ENCODE data around the gene GABARAP.

GABARAP gene

DNA sequence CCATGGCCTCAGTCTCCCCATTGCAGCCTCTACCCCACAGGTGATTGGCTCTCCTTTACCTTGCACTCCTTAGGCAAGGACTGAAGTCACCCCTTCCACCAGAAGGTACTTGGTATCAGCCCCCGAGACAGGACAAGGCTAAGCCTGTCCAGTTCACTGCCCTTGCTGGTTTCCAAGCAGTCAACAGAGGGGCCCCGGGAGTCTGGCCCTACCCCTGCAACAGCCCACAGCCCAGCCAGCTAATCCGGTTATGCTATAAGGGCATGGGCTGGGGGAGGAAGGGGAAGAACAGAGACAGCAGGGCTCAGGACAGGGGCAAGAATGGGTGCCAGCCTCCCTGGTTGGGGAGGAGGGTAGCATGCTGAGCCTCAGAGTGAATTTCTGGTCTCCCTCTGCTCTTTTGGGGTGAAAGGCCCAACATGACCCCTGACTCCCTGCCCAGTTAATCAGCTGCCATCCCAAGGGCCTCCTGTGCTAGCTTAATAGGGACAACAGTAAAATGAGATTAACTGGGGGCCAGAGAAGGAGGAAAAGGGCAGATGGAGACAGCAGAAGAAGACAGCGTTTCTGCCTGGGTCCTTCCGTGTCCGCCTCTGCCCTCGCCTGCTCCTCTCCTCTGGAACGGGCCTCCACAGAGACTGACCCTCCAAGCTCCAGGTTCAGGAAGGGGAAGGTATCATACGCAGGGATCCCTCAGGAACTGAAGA lies 33.3 kb downstream of the GABARAP start:
- TF ChIP-seq, protein P1, sequence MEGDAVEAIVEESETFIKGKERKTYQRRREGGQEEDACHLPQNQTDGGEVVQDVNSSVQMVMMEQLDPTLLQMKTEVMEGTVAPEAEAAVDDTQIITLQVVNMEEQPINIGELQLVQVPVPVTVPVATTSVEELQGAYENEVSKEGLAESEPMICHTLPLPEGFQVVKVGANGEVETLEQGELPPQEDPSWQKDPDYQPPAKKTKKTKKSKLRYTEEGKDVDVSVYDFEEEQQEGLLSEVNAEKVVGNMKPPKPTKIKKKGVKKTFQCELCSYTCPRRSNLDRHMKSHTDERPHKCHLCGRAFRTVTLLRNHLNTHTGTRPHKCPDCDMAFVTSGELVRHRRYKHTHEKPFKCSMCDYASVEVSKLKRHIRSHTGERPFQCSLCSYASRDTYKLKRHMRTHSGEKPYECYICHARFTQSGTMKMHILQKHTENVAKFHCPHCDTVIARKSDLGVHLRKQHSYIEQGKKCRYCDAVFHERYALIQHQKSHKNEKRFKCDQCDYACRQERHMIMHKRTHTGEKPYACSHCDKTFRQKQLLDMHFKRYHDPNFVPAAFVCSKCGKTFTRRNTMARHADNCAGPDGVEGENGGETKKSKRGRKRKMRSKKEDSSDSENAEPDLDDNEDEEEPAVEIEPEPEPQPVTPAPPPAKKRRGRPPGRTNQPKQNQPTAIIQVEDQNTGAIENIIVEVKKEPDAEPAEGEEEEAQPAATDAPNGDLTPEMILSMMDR (conservative IDR thresholded peaks at IDR 0.05; ENCODE audit: low read length), result no peak
- H3K4me3 ChIP-seq (ENCODE audit: low read length), result no peak overlapping the region
- no peak for DNase-seq (ENCODE audit: low read depth)

DNA sequence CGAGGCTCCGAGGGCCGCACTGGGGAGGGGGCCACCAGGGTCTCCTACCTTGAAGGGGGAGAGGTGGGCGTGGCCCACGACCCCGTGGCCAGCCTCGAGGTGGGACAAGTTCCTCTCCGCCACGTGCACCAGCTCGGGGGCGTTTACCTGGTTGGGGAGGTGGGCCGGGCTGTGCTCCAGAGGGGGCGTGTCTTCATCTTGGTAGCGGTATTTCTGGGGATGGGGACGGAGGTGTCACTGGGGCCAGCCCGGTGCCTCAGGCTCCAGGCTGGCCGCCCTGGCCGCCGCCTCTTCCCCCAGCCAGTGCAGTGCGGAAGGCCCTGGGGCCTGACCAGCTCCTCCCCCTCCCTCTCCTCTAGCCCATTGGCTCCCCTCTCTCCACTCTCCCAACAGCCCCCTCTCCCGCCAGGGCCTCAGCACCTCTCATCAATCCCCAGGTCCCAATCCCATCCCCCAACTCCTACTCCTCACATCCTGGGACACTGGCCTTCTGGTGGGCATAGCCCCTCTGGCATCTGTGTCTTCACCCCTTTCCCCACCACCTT lies 34.1 kb downstream of the GABARAP start:
- TF ChIP-seq, protein P1 (conservative IDR thresholded peaks at IDR 0.05; ENCODE audit: low read length), result no peak
- H3K4me3 ChIP-seq (ENCODE audit: low read length), result no peak overlapping the region
- no peak for DNase-seq (ENCODE audit: low read depth)

DNA sequence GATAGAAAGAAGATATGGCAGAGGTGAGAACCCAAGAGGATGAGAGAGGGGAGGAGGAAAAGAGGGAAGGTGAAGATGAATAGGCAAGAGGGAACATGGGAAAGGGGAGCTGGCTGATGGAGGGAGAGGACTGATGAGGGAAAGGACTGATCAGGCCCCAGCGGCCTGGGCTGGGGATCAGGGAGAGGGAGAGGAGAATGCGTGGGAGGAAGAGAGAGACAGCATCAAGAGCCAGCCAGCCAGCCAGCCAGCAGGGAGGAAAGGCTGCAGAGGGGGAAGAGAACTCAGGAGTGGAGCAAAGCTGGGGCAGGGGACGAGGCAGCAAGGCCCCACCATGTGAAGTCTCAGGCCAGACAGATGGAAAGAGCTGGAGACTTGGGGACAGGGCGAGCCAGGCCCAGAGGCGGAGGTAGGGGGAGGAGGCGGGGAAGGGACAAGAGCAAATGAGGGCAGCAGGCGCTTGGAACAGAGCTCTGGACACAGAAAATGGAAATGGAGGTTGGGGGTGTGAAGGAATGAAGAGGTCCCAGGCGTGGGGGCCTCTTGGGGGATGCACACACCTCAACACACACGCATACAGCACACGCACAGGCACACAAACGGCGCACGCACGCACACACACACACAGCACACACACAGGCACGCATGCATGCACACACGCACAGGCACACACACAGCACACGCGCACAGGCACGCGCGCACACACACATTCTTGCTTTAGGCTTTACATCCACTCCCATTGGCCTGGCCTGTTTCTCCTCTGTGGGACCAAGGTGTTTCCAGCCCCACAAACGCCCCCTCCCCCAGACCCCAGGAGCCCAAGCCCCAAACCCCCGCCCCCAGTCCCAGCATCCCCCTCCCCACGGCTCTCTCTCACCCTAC lies 34.9 kb downstream of the GABARAP start:
- DNase-seq (ENCODE audit: low read depth), result no peak
- TF ChIP-seq, protein P1 (conservative IDR thresholded peaks at IDR 0.05; ENCODE audit: low read length), result no peak
- H3K4me3 ChIP-seq (ENCODE audit: low read length), result no peak overlapping the region

DNA sequence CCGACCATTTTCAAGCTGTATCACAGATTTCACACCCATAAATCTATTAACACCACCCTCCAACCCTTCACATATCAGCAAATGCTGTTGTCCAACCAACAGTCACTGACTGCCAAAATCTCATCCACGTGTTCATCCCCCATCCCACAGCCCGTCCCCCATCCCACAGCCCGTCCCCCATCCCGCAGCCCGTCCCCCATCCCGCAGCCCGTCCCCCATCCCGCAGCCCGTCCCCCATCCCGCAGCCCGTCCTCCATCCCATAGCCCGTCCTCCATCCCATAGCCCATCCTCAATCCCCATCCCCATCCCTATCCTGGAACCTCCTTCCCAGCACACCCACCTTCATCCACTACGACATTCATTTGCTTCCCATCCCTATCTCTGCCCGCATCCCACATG lies 36.7 kb downstream of the GABARAP start:
- TF ChIP-seq, protein P1 (conservative IDR thresholded peaks at IDR 0.05; ENCODE audit: low read length), result no peak
- no peak for DNase-seq (ENCODE audit: low read depth)
- H3K4me3 ChIP-seq (ENCODE audit: low read length), result peak overlapping the region; percentile 70

DNA sequence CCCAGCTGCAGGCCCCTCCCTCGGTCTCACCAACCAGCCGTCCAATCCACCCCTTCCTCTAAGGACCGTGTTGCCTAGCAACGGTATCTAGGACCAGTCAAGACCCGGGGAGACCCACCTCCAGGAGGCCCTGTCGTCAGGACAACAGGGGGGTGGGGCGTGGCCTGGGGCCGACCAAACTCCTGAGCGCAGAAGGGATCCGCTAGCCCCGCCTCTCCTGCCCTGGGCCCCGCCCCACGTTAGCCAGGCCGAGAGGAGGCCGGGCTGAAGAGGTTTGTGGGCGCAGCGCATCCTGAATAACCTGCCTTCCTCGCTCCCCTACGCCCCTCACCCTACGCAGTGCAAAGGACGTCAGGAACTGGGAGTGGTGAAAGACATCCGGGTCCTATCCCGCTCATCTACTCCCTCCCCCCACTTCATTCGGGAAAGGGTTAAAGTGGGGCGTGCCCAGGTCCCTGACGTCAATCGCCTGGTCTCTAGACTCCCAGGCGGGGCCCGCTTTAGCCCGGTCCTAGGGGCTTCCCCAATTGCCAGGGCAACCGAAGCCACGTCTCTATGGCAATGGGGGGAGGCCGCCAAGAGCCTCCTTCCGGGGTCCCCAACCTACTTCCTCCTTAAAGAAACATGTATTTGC lies 37.3 kb downstream of the GABARAP start:
- peak overlapping the region; percentile 70 for H3K4me3 ChIP-seq (ENCODE audit: low read length)
- TF ChIP-seq, protein P1 (conservative IDR thresholded peaks at IDR 0.05; ENCODE audit: low read length), result no peak
- peak; percentile 56 for DNase-seq (ENCODE audit: low read depth)

DNA sequence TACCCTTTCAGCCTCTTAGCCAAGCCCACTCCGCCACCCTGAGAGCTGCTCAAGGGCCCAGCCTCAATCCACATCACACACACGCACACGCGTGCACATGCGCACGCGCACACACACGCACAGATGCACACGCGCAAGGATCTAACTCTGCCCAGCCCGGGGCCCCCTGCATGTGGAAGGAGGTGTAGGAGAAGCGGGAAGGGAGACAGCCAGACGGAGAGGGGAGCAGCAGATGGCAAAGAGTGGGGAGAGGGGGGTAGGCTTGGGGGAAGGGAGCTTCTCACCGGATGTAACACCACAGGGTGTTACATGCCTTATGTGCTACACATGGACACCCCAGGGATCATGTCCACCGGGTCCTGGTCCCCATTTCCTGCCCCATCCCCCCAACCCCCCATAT lies 37.9 kb downstream of the GABARAP start:
- TF ChIP-seq, protein P1 (conservative IDR thresholded peaks at IDR 0.05; ENCODE audit: low read length), result no peak
- peak overlapping the region; percentile 70 for H3K4me3 ChIP-seq (ENCODE audit: low read length)
- no peak for DNase-seq (ENCODE audit: low read depth)
